A673 (cell line): ENCODE data around the gene PAQR5.

Experiments used
- EZH2 ChIP-seq: fragments of 200-600 bp; sonication (generic); IDR thresholded peaks from 2 replicates; pipeline ENCODE4 v1.6.1; 2017; ENCODE audit warnings: borderline replicate concordance, low read depth, mild to moderate bottlenecking, mixed read lengths, antibody characterized with exemption, low read length; ENCODE audit not compliant: poor library complexity, severe bottlenecking
- TF ChIP-seq, protein P1 (sequence below): fragments of 300-800, 200-600 bp; sonication (generic); conservative IDR thresholded peaks from 2 replicates; pipeline ENCODE4 v1.5.1; 2017; ENCODE audit warnings: low read depth, mild to moderate bottlenecking, antibody characterized with exemption, low read length, moderate library complexity, mixed read lengths

DNA sequence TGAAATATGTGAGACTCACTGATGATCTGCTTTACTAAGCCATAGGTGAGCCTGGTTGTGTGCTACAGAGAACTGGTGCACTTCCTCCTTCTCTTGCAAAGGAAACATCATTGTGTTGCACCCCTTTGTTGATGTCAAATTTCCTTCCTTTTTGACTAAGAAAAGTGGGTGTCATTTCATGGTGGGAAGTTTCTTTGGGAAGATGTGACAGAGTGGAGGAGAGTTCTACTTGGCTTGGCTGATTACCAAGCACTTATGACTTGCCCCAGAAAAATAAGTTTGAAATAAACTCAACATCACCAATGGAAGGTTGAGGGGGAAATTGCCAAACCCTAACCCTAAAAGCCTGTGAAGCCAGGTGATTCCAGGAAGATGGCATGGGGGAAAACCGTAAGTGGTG lies 61.9 kb downstream of the PAQR5 start:
- TF ChIP-seq, protein P1, sequence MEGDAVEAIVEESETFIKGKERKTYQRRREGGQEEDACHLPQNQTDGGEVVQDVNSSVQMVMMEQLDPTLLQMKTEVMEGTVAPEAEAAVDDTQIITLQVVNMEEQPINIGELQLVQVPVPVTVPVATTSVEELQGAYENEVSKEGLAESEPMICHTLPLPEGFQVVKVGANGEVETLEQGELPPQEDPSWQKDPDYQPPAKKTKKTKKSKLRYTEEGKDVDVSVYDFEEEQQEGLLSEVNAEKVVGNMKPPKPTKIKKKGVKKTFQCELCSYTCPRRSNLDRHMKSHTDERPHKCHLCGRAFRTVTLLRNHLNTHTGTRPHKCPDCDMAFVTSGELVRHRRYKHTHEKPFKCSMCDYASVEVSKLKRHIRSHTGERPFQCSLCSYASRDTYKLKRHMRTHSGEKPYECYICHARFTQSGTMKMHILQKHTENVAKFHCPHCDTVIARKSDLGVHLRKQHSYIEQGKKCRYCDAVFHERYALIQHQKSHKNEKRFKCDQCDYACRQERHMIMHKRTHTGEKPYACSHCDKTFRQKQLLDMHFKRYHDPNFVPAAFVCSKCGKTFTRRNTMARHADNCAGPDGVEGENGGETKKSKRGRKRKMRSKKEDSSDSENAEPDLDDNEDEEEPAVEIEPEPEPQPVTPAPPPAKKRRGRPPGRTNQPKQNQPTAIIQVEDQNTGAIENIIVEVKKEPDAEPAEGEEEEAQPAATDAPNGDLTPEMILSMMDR = no peak
- no peak for TF ChIP-seq EZH2
